Measurements from ENCODE around the gene CYTH1.
"Not testable (repeated sequence)": the region's sequence is repeated elsewhere in the genome, so short reads cannot be mapped to it uniquely, and the experiment has no call there.

The CYTH1 gene

GRCh38 chr17:78751447-78752161 is 30.5 kb downstream of the CYTH1 start:
- ATAC-seq (ENCODE audit: low read depth) = no peak
- peak overlapping the region; percentile 41 for H3K4me3 Mint-ChIP-seq

GRCh38 chr17:78751000-78751399 is 31.1 kb downstream of the CYTH1 start:
- not testable (repeated sequence) for DNase-seq (ENCODE audit: low spot score in 2 of 2); H3K4me3 Mint-ChIP-seq; H3K27me3 Mint-ChIP-seq; H3K9me3 Mint-ChIP-seq; H3K36me3 Mint-ChIP-seq; ATAC-seq (ENCODE audit: low read depth)
- Mint-ChIP-seq H3K27ac (peak overlapping the region; percentile 87), H3K4me1 (peaks cover 50% of the 10 kb centered on the region)

More at GRCh38 chr17:78751447-78752161, 30.5 kb downstream of the CYTH1 start:
- peaks cover 45% of the 10 kb centered on the region for H3K4me1 Mint-ChIP-seq
- H3K27ac Mint-ChIP-seq = peak overlapping the region; percentile 87
- H3K9me3 Mint-ChIP-seq = no peaks in the 10 kb centered on the region
- DNase-seq (ENCODE audit: low spot score in 2 of 2) = no peak
- peaks cover 2% of the 10 kb centered on the region for H3K36me3 Mint-ChIP-seq
- no peaks in the 10 kb centered on the region for H3K27me3 Mint-ChIP-seq

GRCh38 chr17:78748730-78749317 is 33.2 kb downstream of the CYTH1 start:
- no peaks in the 10 kb centered on the region for H3K9me3 Mint-ChIP-seq
- no peaks in the 10 kb centered on the region for H3K27me3 Mint-ChIP-seq
- DNase-seq (ENCODE audit: low spot score in 2 of 2) = peak in 1 of 2 donors; percentile 66

GRCh38 chr17:78748048-78748729 is 33.9 kb downstream of the CYTH1 start:
- H3K4me1 Mint-ChIP-seq = peaks cover 60% of the 10 kb centered on the region
- DNase-seq (ENCODE audit: low spot score in 2 of 2) (no peak), ATAC-seq (ENCODE audit: low read depth) (no peak)
- H3K27ac Mint-ChIP-seq = peak overlapping the region; percentile 94
- peaks cover 4% of the 10 kb centered on the region for H3K36me3 Mint-ChIP-seq
- H3K9me3 Mint-ChIP-seq = no peaks in the 10 kb centered on the region
- H3K4me3 Mint-ChIP-seq = peak overlapping the region; percentile 83
- H3K27me3 Mint-ChIP-seq = no peaks in the 10 kb centered on the region

More at GRCh38 chr17:78748730-78749317, 33.2 kb downstream of the CYTH1 start:
- Mint-ChIP-seq H3K27ac (peak overlapping the region; percentile 94), H3K36me3 (peaks cover 2% of the 10 kb centered on the region), H3K4me3 (peak overlapping the region; percentile 83), H3K4me1 (peaks cover 61% of the 10 kb centered on the region)
- ATAC-seq (ENCODE audit: low read depth) = peak; percentile 94

GRCh38 chr17:78747488-78747887 is 34.6 kb downstream of the CYTH1 start:
- Mint-ChIP-seq H3K27ac (peak overlapping the region; percentile 94), H3K4me3 (peak overlapping the region; percentile 77), H3K36me3 (peaks cover 5% of the 10 kb centered on the region), H3K9me3 (no peaks in the 10 kb centered on the region), H3K4me1 (peaks cover 57% of the 10 kb centered on the region), H3K27me3 (no peaks in the 10 kb centered on the region)
- no peak for ATAC-seq (ENCODE audit: low read depth)
- no peak for DNase-seq (ENCODE audit: low spot score in 2 of 2)

- no peak for DNase-seq (ENCODE audit: low spot score in 2 of 2)
- H3K4me3 Mint-ChIP-seq = no peak overlapping the region
- H3K9me3 Mint-ChIP-seq = no peaks in the 10 kb centered on the region
- H3K27me3 Mint-ChIP-seq = no peaks in the 10 kb centered on the region
- ATAC-seq (ENCODE audit: low read depth) = no peak
- H3K36me3 Mint-ChIP-seq = peaks cover 5% of the 10 kb centered on the region
- peaks cover 58% of the 10 kb centered on the region for H3K4me1 Mint-ChIP-seq
- peak overlapping the region; percentile 94 for H3K27ac Mint-ChIP-seq
Measured at GRCh38 chr17:78746949-78747269, 35.2 kb downstream of the CYTH1 start.

- Mint-ChIP-seq H3K27me3 (no peaks in the 10 kb centered on the region), H3K36me3 (peaks cover 5% of the 10 kb centered on the region), H3K27ac (peak overlapping the region; percentile 86), H3K4me3 (no peak overlapping the region), H3K9me3 (no peaks in the 10 kb centered on the region), H3K4me1 (peaks cover 61% of the 10 kb centered on the region)
- no peak for ATAC-seq (ENCODE audit: low read depth)
- DNase-seq (ENCODE audit: low spot score in 2 of 2) = no peak
Measured at GRCh38 chr17:78746263-78746948, 35.7 kb downstream of the CYTH1 start.

GRCh38 chr17:78745407-78746088 is 36.5 kb downstream of the CYTH1 start:
- Mint-ChIP-seq H3K4me1 (peaks cover 58% of the 10 kb centered on the region), H3K36me3 (peaks cover 5% of the 10 kb centered on the region), H3K27ac (peak overlapping the region; percentile 86), H3K9me3 (no peaks in the 10 kb centered on the region), H3K4me3 (peak overlapping the region; percentile 46), H3K27me3 (no peaks in the 10 kb centered on the region)
- DNase-seq (ENCODE audit: low spot score in 2 of 2) (peak in 1 of 2 donors; percentile 48), ATAC-seq (ENCODE audit: low read depth) (no peak)

GRCh38 chr17:78742901-78743300 is 39.2 kb downstream of the CYTH1 start:
- no peak overlapping the region for H3K4me3 Mint-ChIP-seq
- no peak for ATAC-seq (ENCODE audit: low read depth)
- no peaks in the 10 kb centered on the region for H3K9me3 Mint-ChIP-seq
- no peak for DNase-seq (ENCODE audit: low spot score in 2 of 2)
- no peaks in the 10 kb centered on the region for H3K27me3 Mint-ChIP-seq
- peaks cover 4% of the 10 kb centered on the region for H3K36me3 Mint-ChIP-seq
- peak overlapping the region; percentile 72 for H3K27ac Mint-ChIP-seq
- peaks cover 65% of the 10 kb centered on the region for H3K4me1 Mint-ChIP-seq

GRCh38 chr17:78741644-78742284 is 40.3 kb downstream of the CYTH1 start:
- Mint-ChIP-seq H3K4me1 (peaks cover 66% of the 10 kb centered on the region), H3K9me3 (no peaks in the 10 kb centered on the region), H3K27me3 (no peaks in the 10 kb centered on the region), H3K27ac (peak overlapping the region; percentile 72), H3K4me3 (peak overlapping the region; percentile 1), H3K36me3 (peaks cover 4% of the 10 kb centered on the region)
- DNase-seq (ENCODE audit: low spot score in 2 of 2) (no peak), ATAC-seq (ENCODE audit: low read depth) (no peak)

GRCh38 chr17:78739331-78739931 is 42.6 kb downstream of the CYTH1 start:
- Mint-ChIP-seq H3K27ac (peak overlapping the region; percentile 92), H3K27me3 (no peaks in the 10 kb centered on the region), H3K9me3 (no peaks in the 10 kb centered on the region), H3K4me3 (peak overlapping the region; percentile 43), H3K36me3 (peaks cover 4% of the 10 kb centered on the region), H3K4me1 (peaks cover 62% of the 10 kb centered on the region)
- no peak for DNase-seq (ENCODE audit: low spot score in 2 of 2)
- ATAC-seq (ENCODE audit: low read depth) = peak; percentile 35

- Mint-ChIP-seq H3K9me3 (no peaks in the 10 kb centered on the region), H3K27ac (peak overlapping the region; percentile 92), H3K4me1 (peaks cover 61% of the 10 kb centered on the region), H3K4me3 (no peak overlapping the region), H3K36me3 (peaks cover 4% of the 10 kb centered on the region), H3K27me3 (no peaks in the 10 kb centered on the region)
- ATAC-seq (ENCODE audit: low read depth) (no peak), DNase-seq (ENCODE audit: low spot score in 2 of 2) (no peak)
Measured at GRCh38 chr17:78738698-78739097, 43.4 kb downstream of the CYTH1 start.

GRCh38 chr17:78738278-78738677 is 43.8 kb downstream of the CYTH1 start:
- no peaks in the 10 kb centered on the region for H3K27me3 Mint-ChIP-seq
- H3K4me1 Mint-ChIP-seq = peaks cover 65% of the 10 kb centered on the region
- peak overlapping the region; percentile 39 for H3K4me3 Mint-ChIP-seq
- ATAC-seq (ENCODE audit: low read depth) (no peak), DNase-seq (ENCODE audit: low spot score in 2 of 2) (no peak)
- H3K36me3 Mint-ChIP-seq = peaks cover 2% of the 10 kb centered on the region
- H3K9me3 Mint-ChIP-seq = no peaks in the 10 kb centered on the region
- H3K27ac Mint-ChIP-seq = peak overlapping the region; percentile 92
